Smooth muscle cell of the brain vasculature (primary cell): ENCODE data around the gene CDY2B.
"Not testable (repeated sequence)": the region's sequence is repeated elsewhere in the genome, so short reads cannot be mapped to it uniquely, and the experiment has no call there.

Experiments
- DNase-seq: peaks from one replicate; pipeline ENCODE4 v3.0.0-alpha.2; 2012; ENCODE audit warnings: low read depth, low spot score

CDY2B gene, protein sequence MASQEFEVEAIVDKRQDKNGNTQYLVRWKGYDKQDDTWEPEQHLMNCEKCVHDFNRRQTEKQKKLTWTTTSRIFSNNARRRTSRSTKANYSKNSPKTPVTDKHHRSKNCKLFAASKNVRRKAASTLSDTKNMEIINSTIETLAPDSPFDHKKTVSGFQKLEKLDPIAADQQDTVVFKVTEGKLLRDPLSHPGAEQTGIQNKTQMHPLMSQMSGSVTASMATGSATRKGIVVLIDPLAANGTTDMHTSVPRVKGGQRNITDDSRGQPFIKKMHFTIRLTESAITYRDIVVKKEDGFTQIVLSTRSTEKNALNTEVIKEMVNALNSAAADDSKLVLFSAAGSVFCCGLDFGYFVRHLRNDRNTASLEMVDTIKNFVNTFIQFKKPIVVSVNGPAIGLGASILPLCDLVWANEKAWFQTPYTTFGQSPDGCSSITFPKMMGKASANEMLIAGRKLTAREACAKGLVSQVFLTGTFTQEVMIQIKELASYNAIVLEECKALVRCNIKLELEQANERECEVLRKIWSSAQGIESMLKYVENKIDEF

GRCh38 chrY:17880120-17880519, at the start of gene CDY2B:
Gene CDY2B, minus strand, starts transcription at chrY:17880220. Its CDS starts 328 bp downstream, at chrY:17879892.
- DNase-seq: not testable (repeated sequence)

DNA sequence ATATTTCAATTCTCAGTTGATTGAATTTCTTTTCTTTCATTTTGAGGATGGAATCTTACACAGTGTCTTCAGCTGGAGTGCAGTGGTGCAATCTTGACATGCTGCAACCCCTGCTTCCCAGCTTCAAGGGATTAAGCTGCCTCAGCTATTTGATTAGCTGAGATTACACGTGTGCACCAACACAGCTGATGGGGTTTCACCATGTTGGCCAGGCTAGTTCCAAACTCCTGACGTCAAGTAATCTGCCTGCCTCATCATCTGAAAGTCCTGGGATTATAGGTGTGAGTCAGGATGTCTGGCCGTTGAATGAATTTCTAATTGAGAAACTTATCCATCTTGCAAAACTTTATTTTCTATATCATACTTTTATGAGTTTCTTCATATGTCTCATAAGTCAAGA, 28.0 kb upstream of the CDY2B start:
- DNase-seq: not testable (repeated sequence)

GRCh38 chrY:17907351-17907750, 27.3 kb upstream of the CDY2B start:
- DNase-seq: not testable (repeated sequence)

GRCh38 chrY:17881697-17882096, 1.7 kb upstream of the CDY2B start:
- DNase-seq: not testable (repeated sequence)

DNA sequence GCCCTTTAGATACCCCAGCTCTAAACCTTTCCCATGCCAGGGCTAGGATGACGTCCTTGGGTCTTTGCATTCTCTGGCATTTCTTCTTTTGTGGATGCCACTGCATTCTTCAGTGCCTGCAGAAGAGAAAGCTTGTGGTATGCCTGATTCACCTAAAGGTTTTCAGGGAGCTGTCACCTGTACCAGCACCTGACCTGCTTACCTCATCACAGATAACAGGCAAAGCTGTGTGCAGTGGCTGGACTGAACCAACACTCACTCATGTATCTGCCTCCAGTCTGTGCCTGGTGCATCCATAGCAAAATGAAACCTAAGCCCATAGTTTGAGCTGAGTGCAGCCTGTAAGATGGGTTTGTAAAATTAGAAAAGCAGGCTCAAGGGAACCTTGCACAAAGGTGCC, 3.3 kb downstream of the CDY2B start:
- DNase-seq: not testable (repeated sequence)

DNA sequence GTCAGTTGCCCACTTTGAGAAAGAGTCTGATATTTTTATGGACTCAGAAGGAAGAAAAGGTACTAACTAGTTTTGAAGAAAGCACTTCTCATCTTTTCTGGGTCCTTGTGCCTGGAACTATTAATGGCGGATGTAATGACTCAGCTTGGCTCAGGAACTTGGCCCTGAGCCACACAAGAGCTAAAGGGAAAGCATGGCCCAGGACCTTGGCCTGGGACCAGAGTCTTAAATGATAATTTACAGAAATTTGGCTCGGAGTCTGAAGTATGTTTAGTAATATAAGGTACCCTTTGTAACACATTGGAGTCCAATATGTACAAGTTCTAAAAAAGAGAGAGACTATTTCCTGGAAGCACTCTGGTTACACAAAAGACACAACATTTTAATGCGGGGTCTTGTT, 4.6 kb downstream of the CDY2B start:
- not testable (repeated sequence) for DNase-seq

GRCh38 chrY:17871194-17871903, 8.7 kb downstream of the CDY2B start:
- DNase-seq: not testable (repeated sequence)

DNA sequence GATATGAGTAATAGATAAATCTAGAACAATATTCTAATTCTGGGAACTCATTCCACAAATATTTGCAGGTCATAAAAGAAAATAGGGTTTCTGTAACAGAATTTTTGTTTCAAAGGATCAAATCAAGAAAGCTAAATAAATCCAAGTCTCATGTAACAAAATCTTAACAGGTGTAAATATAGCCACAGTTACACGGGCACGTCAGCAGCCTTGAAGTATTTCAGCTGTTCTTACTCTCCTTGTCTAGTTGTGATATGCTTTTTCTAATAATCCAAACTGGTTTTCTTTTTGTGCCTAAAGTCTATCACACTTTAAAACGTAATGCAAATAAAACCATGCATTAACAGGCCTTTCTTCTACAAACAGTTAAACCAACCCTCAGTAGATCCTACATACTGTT, 9.3 kb downstream of the CDY2B start:
- not testable (repeated sequence) for DNase-seq

DNA sequence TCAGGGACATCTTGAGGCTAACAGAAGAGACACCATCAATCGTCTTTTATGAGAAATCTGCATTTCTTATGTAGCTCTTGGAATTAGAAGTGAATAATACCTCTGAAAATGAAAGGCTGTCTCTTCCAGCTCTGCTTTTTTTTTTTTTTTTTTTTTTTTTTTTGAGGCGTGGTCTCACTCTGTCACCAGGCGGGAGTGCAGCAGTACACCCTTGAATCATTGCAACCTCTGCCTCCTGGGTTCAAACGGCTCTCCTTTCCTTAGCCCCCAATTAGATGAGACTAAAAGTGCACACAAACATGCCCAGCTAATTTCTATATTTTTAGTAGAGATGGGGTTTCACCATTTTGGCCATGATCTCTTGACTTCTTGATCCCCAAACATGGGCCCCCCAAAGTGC, 12.2 kb downstream of the CDY2B start:
- not testable (repeated sequence) for DNase-seq

DNA sequence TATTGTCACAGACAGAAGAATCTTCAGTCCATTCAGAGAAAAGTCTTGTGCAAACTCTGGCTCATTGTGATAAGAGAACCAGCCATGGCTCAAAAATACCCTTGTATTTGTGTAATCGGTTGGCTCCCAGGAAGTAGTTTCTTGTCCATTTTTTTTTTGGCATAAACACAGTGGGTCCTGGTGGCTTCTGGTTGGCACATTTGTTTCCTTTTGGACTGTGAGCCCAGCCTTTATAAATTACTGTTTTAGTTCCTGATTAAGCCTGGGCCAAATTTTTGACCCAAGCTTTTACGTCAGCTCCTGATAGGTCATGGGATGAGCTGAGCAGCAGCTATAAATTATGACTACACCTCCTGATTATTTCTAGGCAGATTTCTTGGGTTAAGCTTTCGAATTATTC, 19.4 kb downstream of the CDY2B start:
- DNase-seq: not testable (repeated sequence)

GRCh38 chrY:17856963-17857848, 22.8 kb downstream of the CDY2B start:
- not testable (repeated sequence) for DNase-seq

DNA sequence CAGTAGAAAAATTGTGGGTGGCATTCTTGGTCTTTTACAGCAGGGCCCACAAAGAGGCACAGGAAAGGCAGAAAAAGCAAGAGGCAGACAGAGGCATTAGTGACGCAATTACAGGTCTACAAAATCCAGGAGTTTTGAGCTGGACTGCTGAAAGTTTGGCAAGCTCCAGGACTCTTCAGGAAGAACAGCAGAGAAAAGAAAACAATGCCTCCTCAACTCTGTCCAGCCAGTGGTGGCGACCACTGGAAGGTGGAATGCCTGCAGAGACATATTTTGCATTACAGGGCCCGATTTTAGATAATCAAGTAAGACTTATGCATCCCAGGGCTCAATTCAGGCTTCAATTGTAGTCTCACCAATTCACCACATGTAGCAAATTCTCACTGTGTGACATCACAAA, 23.5 kb downstream of the CDY2B start:
- DNase-seq: not testable (repeated sequence)

DNA sequence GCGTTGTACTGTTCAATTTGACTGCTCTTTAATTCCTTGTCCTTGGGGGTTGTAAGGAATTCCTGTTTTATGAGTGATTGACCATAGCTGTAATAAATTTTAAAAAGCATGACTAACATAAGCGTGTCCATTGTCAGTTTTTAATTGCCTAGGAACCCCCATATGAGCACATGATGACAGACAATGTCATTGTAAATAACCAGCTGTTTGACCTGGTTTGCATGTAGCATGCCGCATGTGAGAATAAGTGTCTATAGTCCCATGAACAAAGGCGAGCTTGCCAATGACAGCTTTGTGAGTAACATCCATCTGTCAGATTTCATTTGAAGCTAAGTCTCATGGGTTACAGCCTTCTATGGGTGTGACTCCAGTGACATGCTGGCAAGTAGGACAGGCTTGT, 30.9 kb downstream of the CDY2B start:
- not testable (repeated sequence) for DNase-seq

- DNase-seq: not testable (repeated sequence)
Measured at GRCh38 chrY:17832149-17832548, 47.9 kb downstream of the CDY2B start.
